ENCODE data around the gene VPS54. TPM values are rescaled to one million over a fixed set of nuclear protein-coding genes. Genes with fewer than 3 reads are reported as not detected.
"Not testable (repeated sequence)": the region's sequence is repeated elsewhere in the genome, so short reads cannot be mapped to it uniquely, and the experiment has no call there.

Gene VPS54
- polyA plus RNA-seq, 3 donors, result 11.4 to 17.3 (median 11.5) TPM

GRCh38 chr2:63942788-63943187, 76.4 kb downstream of the VPS54 start:
- H3K27me3 Mint-ChIP-seq (ENCODE audit: low read depth in 3 of 3), result no peaks in the 10 kb centered on the region
- H3K27ac Mint-ChIP-seq, result no peak overlapping the region
- no peak for TF ChIP-seq CTCF (IDR thresholded peaks at IDR 0.05)
- Histone ChIP-seq H3K79me2 (ENCODE audit: insufficient read depth, low read length) (no peaks in the 10 kb centered on the region), H2AFZ (ENCODE audit: insufficient read depth, low read depth, low read length, poor library complexity, severe bottlenecking) (no peak overlapping the region), H3K36me3 (replicated peaks in 1 of 2; ENCODE audit: control insufficient read depth in 1 of 2, insufficient read depth in 2 of 2, low read length in 2 of 2) (peaks cover 36 to 93% of the 10 kb centered on the region in 2 donors), H3K9me3 (replicated peaks in 1 of 2; ENCODE audit: control insufficient read depth in 1 of 2, insufficient read depth in 1 of 2, low read length in 2 of 2) (peaks cover 0 to 4% of the 10 kb centered on the region in 2 donors), H3K4me2 (replicated peaks; ENCODE audit: extremely low read depth, low read length, poor library complexity, severe bottlenecking) (no peak overlapping the region), H4K20me1 (ENCODE audit: insufficient read depth, low read length) (no peaks in the 10 kb centered on the region), H3K27me3 (ENCODE audit: control insufficient read depth in 2 of 2, insufficient read depth in 2 of 2, low read length in 2 of 2) (no peaks in the 10 kb centered on the region), H3K9ac (ENCODE audit: insufficient read depth, low read length, poor library complexity, severe bottlenecking) (no peak overlapping the region), H3K27ac (ENCODE audit: low read depth in 1 of 2, low read length in 2 of 2) (no peak overlapping the region), H3K4me3 (replicated peaks in 1 of 3; ENCODE audit: low read depth in 2 of 3, low read length in 3 of 3) (no peak overlapping the region), H3K4me1 (ENCODE audit: control insufficient read depth in 1 of 2, insufficient read depth in 2 of 2, low read length in 2 of 2) (no peaks in the 10 kb centered on the region)
- peaks cover 1 to 6% (median 3%) of the 10 kb centered on the region in 7 donors for H3K9me3 Mint-ChIP-seq
- no peak overlapping the region for H3K4me3 Mint-ChIP-seq
- no peaks in the 10 kb centered on the region for H3K4me1 Mint-ChIP-seq
- H3K36me3 Mint-ChIP-seq, result peaks cover 54 to 70% of the 10 kb centered on the region in 2 donors
- DNase-seq, result no peak
- no CpG with 5 or more reads among the region's 1 CpG for WGBS (ENCODE audit: insufficient coverage)
- intact Hi-C loops (cut with micrococcal nuclease), result no loop called here

- H3K4me3 ChIP-seq (replicated peaks in 1 of 3; ENCODE audit: low read depth in 2 of 3, low read length in 3 of 3); H3K4me2 ChIP-seq (replicated peaks; ENCODE audit: extremely low read depth, low read length, poor library complexity, severe bottlenecking); DNase-seq; H3K4me3 Mint-ChIP-seq; H4K20me1 ChIP-seq (ENCODE audit: insufficient read depth, low read length); H3K4me1 ChIP-seq (ENCODE audit: control insufficient read depth in 1 of 2, insufficient read depth in 2 of 2, low read length in 2 of 2); intact Hi-C loops (cut with micrococcal nuclease); H3K27me3 Mint-ChIP-seq (ENCODE audit: low read depth in 3 of 3); H3K27ac ChIP-seq (ENCODE audit: low read depth in 1 of 2, low read length in 2 of 2); H2AFZ ChIP-seq (ENCODE audit: insufficient read depth, low read depth, low read length, poor library complexity, severe bottlenecking); H3K79me2 ChIP-seq (ENCODE audit: insufficient read depth, low read length); H3K27me3 ChIP-seq (ENCODE audit: control insufficient read depth in 2 of 2, insufficient read depth in 2 of 2, low read length in 2 of 2); H3K27ac Mint-ChIP-seq; H3K9me3 Mint-ChIP-seq; H3K9me3 ChIP-seq (replicated peaks in 1 of 2; ENCODE audit: control insufficient read depth in 1 of 2, insufficient read depth in 1 of 2, low read length in 2 of 2); H3K9ac ChIP-seq (ENCODE audit: insufficient read depth, low read length, poor library complexity, severe bottlenecking); H3K4me1 Mint-ChIP-seq: not testable (repeated sequence)
- 100% methylated on average over 1 of the region's 4 CpGs for WGBS (ENCODE audit: insufficient coverage)
- peaks cover 22 to 60% of the 10 kb centered on the region in 2 donors for H3K36me3 ChIP-seq (replicated peaks in 1 of 2; ENCODE audit: control insufficient read depth in 1 of 2, insufficient read depth in 2 of 2, low read length in 2 of 2)
- peaks cover 77 to 85% of the 10 kb centered on the region in 2 donors for H3K36me3 Mint-ChIP-seq
Observed at GRCh38 chr2:63932104-63932503, 87.1 kb downstream of the VPS54 start.
